HepG2 (cell line): Measurements from ENCODE around the gene APRT. TPM values are rescaled to one million over a fixed set of nuclear protein-coding genes. Genes with fewer than 3 reads are reported as not detected.

Source experiments
- ATAC-seq: fragments of 200-7000 bp; cut with Tn5 transposase; 3 replicates; pipeline ENCODE4 v1.9.1; 2020; ENCODE audit warnings: mild to moderate bottlenecking, moderate library complexity
- BruUV-seq: library from RNA; stranded (reverse); fragments of 400-500 nt; replicated peaks from 2 replicates; lab custom pipeline; 2021; lab: Mats Ljungman, UMichigan
- CTCF ChIA-PET: fragments of 300-600 bp; formaldehyde crosslinking; extraction: SDS; loops from one replicate; lab custom pipeline; 2021; ENCODE audit warnings: low total read pairs, inconsistent platforms, low intra/inter-chr PET ratio; lab: Yijun Ruan, JAX
- POLR2A ChIA-PET: fragments of 350-600 bp; sonication (Branson Sonifier 250); formaldehyde crosslinking; loops from one replicate; lab custom pipeline; 2020; ENCODE audit warnings: antibody characterized with exemption, inconsistent platforms; lab: Yijun Ruan, JAX
- DNase-seq: peaks from one replicate; pipeline ENCODE4 v3.0.0-alpha.2; 2015; ENCODE audit warnings: low spot score
- FAIRE-seq: peaks from 3 replicates; lab custom pipeline; 2011; peaks lifted over from hg19 to GRCh38; lab: Jason Lieb, UNC
- H2AFZ ChIP-seq: one replicate; pipeline ENCODE4 v1.6.1; 2011; ENCODE audit warnings: low read length, inconsistent platforms
- H3K27ac ChIP-seq: fragments of 300-600 bp; 3 replicates; pipeline ENCODE4 v1.8.0; 2011; ENCODE audit warnings: mixed run types, mild to moderate bottlenecking, mixed read lengths, low read length, inconsistent platforms; ENCODE audit not compliant: insufficient read depth; ENCODE audit errors: extremely low read length
- H3K27me3 ChIP-seq, 2 experiments: fragments of 200-600 bp in 1 of 2; 2 replicates in 1 of 2; 3 replicates in 1 of 2; pipeline versions ENCODE4 v1.6.0 to v1.8.0; 2011; ENCODE audit warnings: low read length in 2 of 2, mild to moderate bottlenecking in 2 of 2, moderate library complexity in 2 of 2, inconsistent platforms in 1 of 2; ENCODE audit not compliant: insufficient read depth in 2 of 2, control insufficient read depth in 1 of 2
- H3K36me3 ChIP-seq, 2 experiments: fragments of 200-600 bp in 1 of 2; replicated peaks in 1 of 2; 2 replicates in 1 of 2; 3 replicates in 1 of 2; pipeline versions ENCODE4 v1.5.1 to v1.8.0; 2011; ENCODE audit warnings: low read length in 2 of 2, inconsistent platforms in 1 of 2; ENCODE audit not compliant: insufficient read depth in 2 of 2, control insufficient read depth in 1 of 2
- H3K4me1 ChIP-seq: 2 replicates; pipeline ENCODE4 v1.5.1; 2012; ENCODE audit warnings: low read length, inconsistent platforms; ENCODE audit not compliant: insufficient read depth
- H3K4me2 ChIP-seq: 2 replicates; pipeline ENCODE4 v1.6.0; 2011; ENCODE audit warnings: low read depth, low read length, inconsistent platforms
- H3K4me3 ChIP-seq, 3 experiments: fragments of 200-600 bp in 1 of 3; sonication (generic), shearing (Covaris generic) in 1 of 3; replicated peaks in 1 of 3; 2 replicates each; pipeline ENCODE4 v1.5.1; 2011 to 2016; ENCODE audit warnings: low read length in 3 of 3, inconsistent platforms in 2 of 3, low read depth in 2 of 3, mild to moderate bottlenecking in 2 of 3, control low read depth in 1 of 3, mixed read lengths in 1 of 3; ENCODE audit not compliant: insufficient read depth in 1 of 3
- H3K79me2 ChIP-seq: one replicate; pipeline ENCODE4 v1.6.1; 2011; ENCODE audit warnings: low read length, inconsistent platforms; ENCODE audit not compliant: insufficient read depth
- H3K9ac ChIP-seq: 2 replicates; pipeline ENCODE4 v1.6.0; 2011; ENCODE audit warnings: mild to moderate bottlenecking, low read depth, low read length, inconsistent platforms; ENCODE audit not compliant: insufficient read depth
- H3K9me3 ChIP-seq: 2 replicates; pipeline ENCODE4 v1.5.1; 2012; ENCODE audit warnings: mild to moderate bottlenecking, low read length
- H4K20me1 ChIP-seq: 2 replicates; pipeline ENCODE4 v1.6.0; 2011; ENCODE audit warnings: inconsistent platforms, mild to moderate bottlenecking, low read length, moderate library complexity; ENCODE audit not compliant: insufficient read depth
- ATM ChIP-seq: fragments of 450-650 bp; IDR thresholded peaks from 2 replicates; pipeline ENCODE4 v1.7.1; 2017; ENCODE audit warnings: mild to moderate bottlenecking, borderline replicate concordance
- GTF3A ChIP-seq: sonication (generic); formaldehyde crosslinking; conservative IDR thresholded peaks from 2 replicates; pipeline ENCODE4 v1.4.0; 2020; ENCODE audit warnings: mild to moderate bottlenecking, missing genetic modification reagents
- ISX ChIP-seq: sonication (generic); formaldehyde crosslinking; conservative IDR thresholded peaks from 2 replicates; pipeline ENCODE4 v1.5.0; 2020; ENCODE audit warnings: missing genetic modification reagents
- KLF11 ChIP-seq: IDR thresholded peaks from 2 replicates; pipeline ENCODE4 v1.6.1; 2016; ENCODE audit warnings: missing compliant biosample characterization
- POLR2A ChIP-seq, 2 experiments: IDR thresholded peaks; 2 replicates each; pipeline ENCODE4 v1.6.1; 2011; ENCODE audit warnings: low read depth in 2 of 2, low read length in 2 of 2, mild to moderate bottlenecking in 1 of 2, moderate library complexity in 1 of 2; ENCODE audit not compliant: insufficient read depth in 1 of 2
- POLR2AphosphoS5 ChIP-seq: IDR thresholded peaks from 2 replicates; pipeline ENCODE4 v1.6.1; 2012; ENCODE audit warnings: low read depth, low read length
- SRSF1 ChIP-seq: fragments of 200-400 bp; formaldehyde crosslinking; optimal IDR thresholded peaks from 2 replicates; pipeline ENCODE3; 2017; ENCODE audit warnings: mild to moderate bottlenecking, low read depth, low read length, moderate library complexity
- ZNF253 ChIP-seq: sonication (generic); formaldehyde crosslinking; IDR thresholded peaks from 2 replicates; pipeline ENCODE4 v1.8.0; 2022; ENCODE audit warnings: mild to moderate bottlenecking, missing genetic modification reagents, borderline replicate concordance
- ZNF670 ChIP-seq: sonication (generic); formaldehyde crosslinking; IDR thresholded peaks from 2 replicates; pipeline ENCODE4 v1.8.0; 2022; ENCODE audit warnings: mild to moderate bottlenecking, missing genetic modification reagents, borderline replicate concordance
- ZNF839 ChIP-seq: sonication (generic); formaldehyde crosslinking; IDR thresholded peaks from 2 replicates; pipeline ENCODE4 v1.4.0; 2020; ENCODE audit warnings: missing genetic modification reagents, mild to moderate bottlenecking, borderline replicate concordance
- ZNF891 ChIP-seq: sonication (generic); formaldehyde crosslinking; IDR thresholded peaks from 2 replicates; pipeline ENCODE4 v1.5.0; 2020; ENCODE audit warnings: mild to moderate bottlenecking, missing genetic modification reagents
- WGBS: methylation state at CpG from one replicate; pipeline ENCODE4 v1.1.6; 2017; ENCODE audit warnings: low lambda C conversion rate; 5-methylcytosine and 5-hydroxymethylcytosine counted together
- in situ Hi-C: cut with HindIII; loops from 2 replicates; pipeline ENCODE4 v1.10.0; 2017; ENCODE audit warnings: low pct_unique_long_range_greater_than_20kb; ENCODE audit not compliant: extremely low pct_ligation_motif_present
- intact Hi-C: fragments of 100-400 bp; cut with micrococcal nuclease; formaldehyde crosslinking; loops from one replicate; pipeline ENCODE4 v1.10.0; 2022; ENCODE audit not compliant: unreplicated experiment
- polyA plus RNA-seq, 8 experiments: library from polyadenylated mRNA; depleted of rRNA in 3 of 8; stranded (reverse) in 7 of 8; unstranded in 1 of 8; fragments of >200 nt; fragmentation: Illumina TruSeq in 4 of 8; extraction: Trizol in 4 of 8; gene quantifications; 2 replicates each; pipeline versions ENCODE4 v1.2.1 to v1.2.3, GENCODE V29; 2011 to 2016; ENCODE audit warnings: low read depth in 4 of 8, missing spikeins in 1 of 8, mixed read lengths in 1 of 8; ENCODE audit not compliant: insufficient read depth in 1 of 8
- total RNA-seq, 5 experiments: library from RNA; depleted of rRNA; stranded (reverse); fragments of >200 nt; fragmentation: Illumina TruSeq; extraction: Trizol; gene quantifications; 2 replicates each; pipeline ENCODE4 v1.2.3, GENCODE V29; 2016; ENCODE audit warnings: low read depth in 1 of 5
- TF ChIP-seq, protein P1 (sequence below): sonication (generic); formaldehyde crosslinking; IDR thresholded peaks from 2 replicates; pipeline ENCODE4 v1.4.0; 2020; ENCODE audit warnings: missing genetic modification reagents
- TF ChIP-seq, protein P2 (sequence below): sonication (generic); formaldehyde crosslinking; IDR thresholded peaks from 2 replicates; pipeline ENCODE4 v1.4.0; 2020; ENCODE audit warnings: missing genetic modification reagents
- TF ChIP-seq, protein P3 (sequence below): sonication (generic); formaldehyde crosslinking; IDR thresholded peaks from 2 replicates; pipeline ENCODE4 v1.5.1; 2020; ENCODE audit warnings: missing genetic modification reagents, mild to moderate bottlenecking, borderline replicate concordance

APRT gene
- total and polyA plus RNA-seq, 2 of the 13 experiments (the other 11 are each of a cell fraction or from before 2014, with no cell fraction given): 155 to 242 TPM

DNA sequence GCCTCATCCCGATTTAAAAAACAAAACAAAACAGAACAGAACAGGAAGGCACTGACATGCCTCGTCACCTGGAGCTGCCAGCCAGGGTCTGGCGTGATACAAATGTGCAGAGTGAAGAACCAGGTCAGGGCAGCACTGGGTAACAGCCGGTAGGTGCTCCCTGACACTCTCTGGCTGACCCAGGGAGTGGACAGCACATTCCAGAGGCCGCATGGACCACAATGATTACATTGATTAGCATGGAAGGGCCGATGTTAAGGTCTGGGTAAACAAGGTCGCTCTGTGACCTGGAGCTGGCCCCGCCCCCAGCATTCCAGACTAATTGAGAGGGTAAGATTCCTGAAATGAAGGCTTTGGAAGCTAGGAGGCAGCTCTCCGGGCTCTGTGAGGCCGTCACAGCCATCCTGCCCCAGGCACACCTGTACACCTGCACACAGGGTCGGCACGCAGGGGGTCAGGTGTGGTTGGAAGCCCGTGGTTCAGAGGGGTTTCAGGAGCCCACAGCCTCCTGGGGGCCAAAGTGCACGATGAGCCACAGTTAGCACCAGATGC is 48.1 kb downstream of the APRT start (continued):
- TF ChIP-seq ZNF670 (CRISPR knock-in tag): no peak
- no peak for TF ChIP-seq POLR2AphosphoS5

DNA sequence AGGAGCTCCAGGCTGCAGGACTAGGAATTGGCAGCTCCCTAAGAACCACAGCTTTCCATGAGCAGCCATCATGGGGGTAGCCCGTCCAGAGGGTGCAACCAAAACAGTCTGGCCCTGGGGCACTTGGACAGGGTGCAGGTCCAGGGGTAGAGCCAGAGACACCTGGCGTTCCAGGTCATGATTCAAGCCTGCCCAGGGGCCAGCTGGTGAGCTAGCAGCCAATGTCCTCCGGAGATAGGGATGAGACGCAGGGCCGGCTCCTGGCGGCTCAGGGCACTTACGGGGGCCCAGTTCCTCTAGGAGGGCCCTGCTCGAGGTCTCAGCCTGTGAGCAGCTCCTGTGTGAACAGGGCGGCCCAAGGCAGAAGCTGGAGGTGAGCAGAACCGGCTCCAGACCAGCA is 48.8 kb downstream of the APRT start:
- peaks cover 28% of the 10 kb centered on the region for H4K20me1 ChIP-seq
- ATAC-seq (no peak), DNase-seq (no peak), FAIRE-seq (no peak)
- no TSS peak for BruUV-seq
- in situ Hi-C loops (no loop called here), intact Hi-C loops (no loop called here)
- H3K4me3 ChIP-seq: peak overlapping the region in 1 of 3 experiments; percentile 2; a peak in 1 of 6 replicates
- peaks cover 19% of the 10 kb centered on the region for H3K79me2 ChIP-seq
- peak overlapping the region; percentile 23 for H3K27ac ChIP-seq
- H2AFZ ChIP-seq: no peak overlapping the region
- H3K4me1 ChIP-seq: peaks cover 69% of the 10 kb centered on the region
- no peaks in the 10 kb centered on the region; a peak in 2 of 5 replicates for H3K36me3 ChIP-seq
- ChIA-PET CTCF (interaction anchor here (2.1 kb wide), 1 partner anchor 22 kb away, joined by 10 read pairs; the partner anchor contains the start of gene PIEZO1), POLR2A (interaction anchor here (1.0 to 1.6 kb wide), 6 partner anchors 19 to 455 kb away, joined by 3 to 11 read pairs (median 5); partner anchors contain the start of genes APRT, PIEZO1 and ZNF778)
- WGBS: 89% methylated on average over 10 of the region's 10 CpGs
- no peaks in the 10 kb centered on the region for H3K27me3 ChIP-seq
- peak overlapping the region; percentile 49 for H3K4me2 ChIP-seq
- no peaks in the 10 kb centered on the region for H3K9me3 ChIP-seq
- H3K9ac ChIP-seq: no peak overlapping the region
- TF ChIP-seq, protein P1, sequence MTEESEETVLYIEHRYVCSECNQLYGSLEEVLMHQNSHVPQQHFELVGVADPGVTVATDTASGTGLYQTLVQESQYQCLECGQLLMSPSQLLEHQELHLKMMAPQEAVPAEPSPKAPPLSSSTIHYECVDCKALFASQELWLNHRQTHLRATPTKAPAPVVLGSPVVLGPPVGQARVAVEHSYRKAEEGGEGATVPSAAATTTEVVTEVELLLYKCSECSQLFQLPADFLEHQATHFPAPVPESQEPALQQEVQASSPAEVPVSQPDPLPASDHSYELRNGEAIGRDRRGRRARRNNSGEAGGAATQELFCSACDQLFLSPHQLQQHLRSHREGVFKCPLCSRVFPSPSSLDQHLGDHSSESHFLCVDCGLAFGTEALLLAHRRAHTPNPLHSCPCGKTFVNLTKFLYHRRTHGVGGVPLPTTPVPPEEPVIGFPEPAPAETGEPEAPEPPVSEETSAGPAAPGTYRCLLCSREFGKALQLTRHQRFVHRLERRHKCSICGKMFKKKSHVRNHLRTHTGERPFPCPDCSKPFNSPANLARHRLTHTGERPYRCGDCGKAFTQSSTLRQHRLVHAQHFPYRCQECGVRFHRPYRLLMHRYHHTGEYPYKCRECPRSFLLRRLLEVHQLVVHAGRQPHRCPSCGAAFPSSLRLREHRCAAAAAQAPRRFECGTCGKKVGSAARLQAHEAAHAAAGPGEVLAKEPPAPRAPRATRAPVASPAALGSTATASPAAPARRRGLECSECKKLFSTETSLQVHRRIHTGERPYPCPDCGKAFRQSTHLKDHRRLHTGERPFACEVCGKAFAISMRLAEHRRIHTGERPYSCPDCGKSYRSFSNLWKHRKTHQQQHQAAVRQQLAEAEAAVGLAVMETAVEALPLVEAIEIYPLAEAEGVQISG (CRISPR knock-in tag): no peak
- TF ChIP-seq, protein P2, sequence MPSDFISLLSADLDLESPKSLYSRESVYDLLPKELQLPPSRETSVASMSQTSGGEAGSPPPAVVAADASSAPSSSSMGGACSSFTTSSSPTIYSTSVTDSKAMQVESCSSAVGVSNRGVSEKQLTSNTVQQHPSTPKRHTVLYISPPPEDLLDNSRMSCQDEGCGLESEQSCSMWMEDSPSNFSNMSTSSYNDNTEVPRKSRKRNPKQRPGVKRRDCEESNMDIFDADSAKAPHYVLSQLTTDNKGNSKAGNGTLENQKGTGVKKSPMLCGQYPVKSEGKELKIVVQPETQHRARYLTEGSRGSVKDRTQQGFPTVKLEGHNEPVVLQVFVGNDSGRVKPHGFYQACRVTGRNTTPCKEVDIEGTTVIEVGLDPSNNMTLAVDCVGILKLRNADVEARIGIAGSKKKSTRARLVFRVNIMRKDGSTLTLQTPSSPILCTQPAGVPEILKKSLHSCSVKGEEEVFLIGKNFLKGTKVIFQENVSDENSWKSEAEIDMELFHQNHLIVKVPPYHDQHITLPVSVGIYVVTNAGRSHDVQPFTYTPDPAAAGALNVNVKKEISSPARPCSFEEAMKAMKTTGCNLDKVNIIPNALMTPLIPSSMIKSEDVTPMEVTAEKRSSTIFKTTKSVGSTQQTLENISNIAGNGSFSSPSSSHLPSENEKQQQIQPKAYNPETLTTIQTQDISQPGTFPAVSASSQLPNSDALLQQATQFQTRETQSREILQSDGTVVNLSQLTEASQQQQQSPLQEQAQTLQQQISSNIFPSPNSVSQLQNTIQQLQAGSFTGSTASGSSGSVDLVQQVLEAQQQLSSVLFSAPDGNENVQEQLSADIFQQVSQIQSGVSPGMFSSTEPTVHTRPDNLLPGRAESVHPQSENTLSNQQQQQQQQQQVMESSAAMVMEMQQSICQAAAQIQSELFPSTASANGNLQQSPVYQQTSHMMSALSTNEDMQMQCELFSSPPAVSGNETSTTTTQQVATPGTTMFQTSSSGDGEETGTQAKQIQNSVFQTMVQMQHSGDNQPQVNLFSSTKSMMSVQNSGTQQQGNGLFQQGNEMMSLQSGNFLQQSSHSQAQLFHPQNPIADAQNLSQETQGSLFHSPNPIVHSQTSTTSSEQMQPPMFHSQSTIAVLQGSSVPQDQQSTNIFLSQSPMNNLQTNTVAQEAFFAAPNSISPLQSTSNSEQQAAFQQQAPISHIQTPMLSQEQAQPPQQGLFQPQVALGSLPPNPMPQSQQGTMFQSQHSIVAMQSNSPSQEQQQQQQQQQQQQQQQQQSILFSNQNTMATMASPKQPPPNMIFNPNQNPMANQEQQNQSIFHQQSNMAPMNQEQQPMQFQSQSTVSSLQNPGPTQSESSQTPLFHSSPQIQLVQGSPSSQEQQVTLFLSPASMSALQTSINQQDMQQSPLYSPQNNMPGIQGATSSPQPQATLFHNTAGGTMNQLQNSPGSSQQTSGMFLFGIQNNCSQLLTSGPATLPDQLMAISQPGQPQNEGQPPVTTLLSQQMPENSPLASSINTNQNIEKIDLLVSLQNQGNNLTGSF (CRISPR knock-in tag): no peak
- TF ChIP-seq GTF3A (CRISPR knock-in tag) (no peak), ZNF891 (CRISPR knock-in tag) (peak; percentile 7; the same call in 1 of the 2 replicates), ATM (no peak), POLR2A (IDR thresholded peaks at IDR 0.05; ENCODE audit: insufficient read depth in 1 of 2, low read depth in 2 of 2, low read length in 2 of 2) (peak in 1 of 2 experiments; percentile 2; a peak in 1 of 4 replicates), ZNF839 (CRISPR knock-in tag) (0 out of 2 replicates have a peak, but pooled peaks have one; percentile 3), KLF11 (CRISPR knock-in tag) (no peak), ZNF253 (CRISPR knock-in tag) (0 out of 2 replicates have a peak, but pooled peaks have one; percentile 33), ISX (CRISPR knock-in tag) (no peak), SRSF1 (peak; percentile 20)
- TF ChIP-seq, protein P3, sequence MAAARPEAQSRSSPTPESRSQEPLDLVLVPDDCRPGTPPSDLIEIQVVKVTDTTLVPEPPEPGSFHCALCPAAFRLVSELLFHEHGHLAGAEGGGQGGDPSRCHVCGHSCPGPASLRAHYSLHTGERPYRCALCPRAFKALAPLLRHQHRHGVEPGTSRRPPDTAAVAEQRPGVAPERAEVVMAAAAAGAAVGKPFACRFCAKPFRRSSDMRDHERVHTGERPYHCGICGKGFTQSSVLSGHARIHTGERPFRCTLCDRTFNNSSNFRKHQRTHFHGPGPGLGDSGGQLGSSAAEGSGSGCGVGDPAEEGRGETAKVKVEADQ (CRISPR knock-in tag): peak; percentile 32; the same call in 1 of the 2 replicates
